NCI-H2081 treated with DMSO at 0.1 percent for 48 hours (cell line): Measurements from ENCODE around the gene PCDH15.

Source experiments
- DNase-seq: peaks from one replicate; lab custom pipeline; 2025; lab: John Stamatoyannopoulos, UW

PCDH15 gene

GRCh38 chr10:54372179-54372578 lies 428.9 kb downstream of the PCDH15 start:
- no peak for DNase-seq

DNA sequence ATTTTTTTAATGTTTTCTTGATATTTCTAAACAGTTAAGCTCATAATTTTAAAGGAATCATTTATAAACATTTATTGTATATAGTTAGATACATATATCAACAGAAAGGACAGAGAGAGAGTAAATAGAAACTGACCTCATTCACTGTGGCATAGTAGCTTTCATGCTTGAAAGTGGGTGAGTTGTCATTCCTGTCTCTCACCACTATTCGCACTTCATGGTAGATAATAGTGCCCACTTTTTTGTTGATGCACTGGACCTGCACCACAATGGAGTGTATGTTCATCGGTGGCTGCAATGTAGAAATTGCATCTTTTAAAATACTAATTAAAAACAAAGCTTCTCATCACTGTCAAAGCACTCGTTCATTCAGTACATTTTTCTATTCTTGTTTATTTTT lies 432.0 kb downstream of the PCDH15 start:
- DNase-seq = no peak

GRCh38 chr10:54363390-54363789 lies 437.6 kb downstream of the PCDH15 start:
- no peak for DNase-seq

GRCh38 chr10:54342058-54342457 lies 459.0 kb downstream of the PCDH15 start:
- no peak for DNase-seq

- DNase-seq = no peak
Measured at GRCh38 chr10:54335296-54335695, 465.7 kb downstream of the PCDH15 start.

- DNase-seq = no peak
Measured at GRCh38 chr10:54319341-54319740, 481.7 kb downstream of the PCDH15 start.

DNA sequence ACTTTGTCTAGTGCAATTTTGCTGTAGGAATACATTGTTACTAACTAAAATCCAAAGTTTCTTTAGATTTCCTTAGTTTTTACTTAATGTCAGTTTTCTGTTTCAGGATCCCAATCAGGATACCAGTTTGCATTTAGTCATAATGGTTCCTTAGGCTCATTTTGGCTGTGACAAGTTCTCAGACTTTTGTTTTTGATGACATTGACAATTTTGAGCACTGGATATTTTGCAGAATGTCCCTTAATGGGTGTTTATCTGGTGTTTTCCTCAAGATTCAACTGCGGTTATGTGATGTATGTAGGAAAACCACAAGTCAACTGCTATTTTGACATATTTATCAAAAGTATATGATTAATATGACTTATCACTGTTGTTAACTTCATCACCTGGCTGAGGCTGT lies 482.6 kb downstream of the PCDH15 start:
- DNase-seq = no peak

GRCh38 chr10:54314430-54314829 lies 486.6 kb downstream of the PCDH15 start:
- no peak for DNase-seq

- no peak for DNase-seq
Measured at GRCh38 chr10:54284526-54285193, 516.4 kb downstream of the PCDH15 start.

- DNase-seq = no peak
Measured at GRCh38 chr10:54282012-54282411, 519.0 kb downstream of the PCDH15 start.

- no peak for DNase-seq
Measured at GRCh38 chr10:54266395-54266794, 534.6 kb downstream of the PCDH15 start.

DNA sequence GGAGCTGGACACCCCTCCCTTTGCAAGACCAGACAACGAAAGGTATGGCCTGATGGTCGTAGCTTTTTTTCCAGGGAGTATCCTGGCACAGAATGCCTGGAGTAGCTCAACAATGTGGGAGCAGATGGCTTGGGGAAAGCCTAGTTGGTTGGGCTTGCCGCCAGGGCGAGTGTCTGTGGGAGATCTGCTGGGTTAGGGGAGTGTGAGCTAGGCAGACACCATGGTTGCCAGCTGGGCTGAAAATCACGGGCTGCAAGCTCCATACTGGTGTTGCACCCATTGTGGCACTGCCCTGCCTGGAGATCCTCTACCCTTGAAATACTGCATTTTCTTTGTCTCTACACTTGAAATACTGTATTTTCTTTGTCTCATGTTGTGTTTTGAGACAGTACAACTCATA lies 538.3 kb downstream of the PCDH15 start:
- no peak for DNase-seq

GRCh38 chr10:54259104-54259503 lies 541.9 kb downstream of the PCDH15 start:
- no peak for DNase-seq

- no peak for DNase-seq
Measured at GRCh38 chr10:54234832-54235231, 566.2 kb downstream of the PCDH15 start.

GRCh38 chr10:54203401-54203800 lies 597.6 kb downstream of the PCDH15 start:
- DNase-seq = no peak

DNA sequence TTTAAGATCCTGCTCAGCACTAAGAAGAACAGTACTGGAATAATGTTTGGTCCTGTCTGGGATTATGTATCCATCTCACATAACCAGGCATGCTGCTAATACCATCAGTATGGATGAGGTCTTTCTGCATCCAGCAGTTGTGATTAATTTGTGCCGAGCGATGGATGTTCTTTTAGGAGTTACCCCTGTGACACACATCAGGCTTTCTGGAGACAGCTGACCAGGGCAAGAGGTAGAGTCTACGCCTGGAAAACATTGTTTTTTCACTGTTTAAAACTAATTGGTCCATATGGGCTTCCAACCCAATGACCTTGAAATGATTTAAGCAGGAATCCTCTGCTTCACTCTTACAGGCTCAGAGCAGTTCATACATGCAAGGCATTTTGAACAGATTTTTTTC lies 603.0 kb downstream of the PCDH15 start:
- no peak for DNase-seq

DNA sequence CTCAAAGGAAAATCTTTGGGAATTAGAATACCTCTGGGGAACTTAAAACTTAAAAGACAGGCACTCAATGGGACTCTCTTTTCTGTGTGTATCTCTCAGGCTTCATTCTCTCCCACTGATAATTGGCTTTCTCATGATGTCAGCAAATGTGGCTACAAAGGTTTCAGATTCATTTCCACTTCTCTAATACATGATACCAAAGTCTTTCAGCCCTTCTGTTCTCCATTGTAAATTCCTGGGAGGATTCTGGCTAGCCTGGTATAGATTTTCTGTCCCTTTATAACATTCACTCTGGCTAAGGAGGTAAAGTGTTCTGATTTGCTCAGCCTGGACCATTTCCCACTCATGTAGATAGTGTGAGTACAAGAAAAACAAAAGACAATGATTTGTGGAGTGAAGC lies 606.2 kb downstream of the PCDH15 start:
- no peak for DNase-seq

GRCh38 chr10:54159924-54160323 lies 641.1 kb downstream of the PCDH15 start:
- no peak for DNase-seq

- DNase-seq = no peak
Measured at GRCh38 chr10:54148508-54148907, 652.5 kb downstream of the PCDH15 start.

- no peak for DNase-seq
Measured at GRCh38 chr10:54139819-54140428, 661.1 kb downstream of the PCDH15 start.

DNA sequence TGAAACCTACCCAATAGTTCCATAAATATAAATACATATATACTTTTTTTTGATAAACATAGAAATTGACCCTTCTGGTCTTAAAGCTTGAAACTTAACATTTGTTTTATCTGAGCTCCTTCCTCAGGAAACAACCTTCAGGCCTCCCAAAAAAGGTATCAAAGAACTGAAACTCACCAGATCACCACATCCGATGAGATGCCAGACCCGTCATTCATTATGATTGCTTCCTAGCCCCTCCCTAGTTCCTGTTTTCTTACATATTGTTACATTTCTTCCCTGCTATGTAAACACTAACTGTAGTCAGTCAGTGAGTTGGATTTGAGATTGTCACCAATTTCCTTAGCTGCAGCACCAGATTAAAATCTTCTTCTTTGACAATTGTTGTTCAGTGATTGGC lies 663.6 kb downstream of the PCDH15 start:
- DNase-seq = no peak

- no peak for DNase-seq
Measured at GRCh38 chr10:54133203-54133602, 667.8 kb downstream of the PCDH15 start.

- no peak for DNase-seq
Measured at GRCh38 chr10:54131833-54132232, 669.2 kb downstream of the PCDH15 start.

- DNase-seq = no peak
Measured at GRCh38 chr10:54130394-54130793, 670.6 kb downstream of the PCDH15 start.
